SIG-M5 treated with dmso at 0.1 percent for 504 hours (cell line): ENCODE measurements around the gene C16orf92.

Experiments
- DNase-seq: peaks from one replicate; lab custom pipeline; 2025; ENCODE audit not compliant: unreplicated experiment; lab: John Stamatoyannopoulos, UW

The C16orf92 gene

GRCh38 chr16:30054959-30055553 is 32.1 kb downstream of the C16orf92 start:
- DNase-seq: peak; percentile 31

- DNase-seq: no peak
Measured at GRCh38 chr16:30060346-30060745, 37.3 kb downstream of the C16orf92 start.

- DNase-seq: no peak
Measured at GRCh38 chr16:30060836-30061554, 38.0 kb downstream of the C16orf92 start.

GRCh38 chr16:30063278-30063892 is 40.4 kb downstream of the C16orf92 start:
- DNase-seq: no peak

- peak; percentile 79 for DNase-seq
Measured at GRCh38 chr16:30063893-30064728, 41.1 kb downstream of the C16orf92 start.

- no peak for DNase-seq
Measured at GRCh38 chr16:30064729-30065101, 41.7 kb downstream of the C16orf92 start.

GRCh38 chr16:30065102-30065942 is 42.3 kb downstream of the C16orf92 start, which contains the start of gene ALDOA:
Gene ALDOA, plus strand, starts transcription at chr16:30065760. Its CDS starts 1,138 bp downstream, at chr16:30066898.
- peak; percentile 97 for DNase-seq

- DNase-seq: peak; percentile 53
Measured at GRCh38 chr16:30065943-30066760, 43.2 kb downstream of the C16orf92 start.

GRCh38 chr16:30066761-30067583 is 44.0 kb downstream of the C16orf92 start:
- no peak for DNase-seq

- DNase-seq: no peak
Measured at GRCh38 chr16:30067584-30067916, 44.6 kb downstream of the C16orf92 start.

- DNase-seq: no peak
Measured at GRCh38 chr16:30068333-30068732, 45.3 kb downstream of the C16orf92 start.

GRCh38 chr16:30068750-30069610 is 46.0 kb downstream of the C16orf92 start:
- DNase-seq: peak; percentile 30

GRCh38 chr16:30069611-30070462 is 46.8 kb downstream of the C16orf92 start:
- DNase-seq: no peak

- DNase-seq: no peak
Measured at GRCh38 chr16:30070490-30070889, 47.5 kb downstream of the C16orf92 start.
